ENCODE data around the gene NOL4L.

Gene NOL4L

GRCh38 chr20:32612351-32613191, 27.4 kb upstream of the NOL4L start:
- TF ChIP-seq, protein P1, sequence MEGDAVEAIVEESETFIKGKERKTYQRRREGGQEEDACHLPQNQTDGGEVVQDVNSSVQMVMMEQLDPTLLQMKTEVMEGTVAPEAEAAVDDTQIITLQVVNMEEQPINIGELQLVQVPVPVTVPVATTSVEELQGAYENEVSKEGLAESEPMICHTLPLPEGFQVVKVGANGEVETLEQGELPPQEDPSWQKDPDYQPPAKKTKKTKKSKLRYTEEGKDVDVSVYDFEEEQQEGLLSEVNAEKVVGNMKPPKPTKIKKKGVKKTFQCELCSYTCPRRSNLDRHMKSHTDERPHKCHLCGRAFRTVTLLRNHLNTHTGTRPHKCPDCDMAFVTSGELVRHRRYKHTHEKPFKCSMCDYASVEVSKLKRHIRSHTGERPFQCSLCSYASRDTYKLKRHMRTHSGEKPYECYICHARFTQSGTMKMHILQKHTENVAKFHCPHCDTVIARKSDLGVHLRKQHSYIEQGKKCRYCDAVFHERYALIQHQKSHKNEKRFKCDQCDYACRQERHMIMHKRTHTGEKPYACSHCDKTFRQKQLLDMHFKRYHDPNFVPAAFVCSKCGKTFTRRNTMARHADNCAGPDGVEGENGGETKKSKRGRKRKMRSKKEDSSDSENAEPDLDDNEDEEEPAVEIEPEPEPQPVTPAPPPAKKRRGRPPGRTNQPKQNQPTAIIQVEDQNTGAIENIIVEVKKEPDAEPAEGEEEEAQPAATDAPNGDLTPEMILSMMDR (conservative IDR thresholded peaks at IDR 0.05) = no peak
- H3K27ac ChIP-seq = no peak overlapping the region

GRCh38 chr20:32611868-32612267, 26.7 kb upstream of the NOL4L start:
- TF ChIP-seq, protein P1 (conservative IDR thresholded peaks at IDR 0.05) = no peak
- no peak overlapping the region for H3K27ac ChIP-seq

GRCh38 chr20:32611286-32611685, 26.2 kb upstream of the NOL4L start:
- TF ChIP-seq, protein P1 (conservative IDR thresholded peaks at IDR 0.05) = no peak
- no peak overlapping the region for H3K27ac ChIP-seq

DNA sequence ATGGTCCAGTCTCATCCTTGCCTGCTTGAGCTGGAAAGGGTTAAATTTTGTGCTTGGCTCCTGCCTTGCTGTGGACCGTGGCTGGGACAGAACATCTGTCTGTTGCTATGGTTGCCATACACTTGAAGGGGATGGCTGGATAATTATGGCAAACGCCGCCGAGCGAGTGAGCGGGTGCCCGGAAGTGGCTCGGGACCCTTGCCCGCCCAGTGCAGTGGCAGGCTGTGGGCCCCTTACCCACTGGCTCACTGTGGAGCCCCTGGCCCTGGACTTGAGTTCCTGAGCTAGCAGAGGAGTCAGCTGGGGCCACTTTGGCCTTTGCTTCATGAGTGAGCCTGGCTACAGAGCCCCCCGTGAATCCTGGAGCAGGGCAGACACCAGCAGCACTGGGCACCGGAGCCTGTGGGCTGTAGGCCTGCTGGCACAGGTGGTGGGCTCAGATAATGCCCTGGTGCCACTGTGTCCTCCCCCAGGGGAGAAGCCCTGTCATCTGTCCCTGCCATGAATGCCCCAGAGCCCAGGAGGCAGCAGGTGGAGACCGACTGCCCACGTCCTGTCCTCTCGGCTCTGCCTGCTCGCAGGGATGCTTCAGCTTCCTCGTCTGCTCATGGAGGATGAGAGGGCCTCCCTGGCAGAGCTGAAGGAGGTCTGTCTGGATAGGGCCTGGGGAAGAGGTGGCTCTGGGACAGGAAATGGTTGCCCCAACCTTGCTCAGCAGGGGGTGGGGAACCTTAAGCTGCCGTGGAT, 25.5 kb upstream of the NOL4L start:
- TF ChIP-seq, protein P1 (conservative IDR thresholded peaks at IDR 0.05) = no peak
- no peak overlapping the region for H3K27ac ChIP-seq

- H3K27ac ChIP-seq = no peak overlapping the region
- TF ChIP-seq, protein P1 (conservative IDR thresholded peaks at IDR 0.05) = no peak
Observed at GRCh38 chr20:32609993-32610392, 24.9 kb upstream of the NOL4L start.

DNA sequence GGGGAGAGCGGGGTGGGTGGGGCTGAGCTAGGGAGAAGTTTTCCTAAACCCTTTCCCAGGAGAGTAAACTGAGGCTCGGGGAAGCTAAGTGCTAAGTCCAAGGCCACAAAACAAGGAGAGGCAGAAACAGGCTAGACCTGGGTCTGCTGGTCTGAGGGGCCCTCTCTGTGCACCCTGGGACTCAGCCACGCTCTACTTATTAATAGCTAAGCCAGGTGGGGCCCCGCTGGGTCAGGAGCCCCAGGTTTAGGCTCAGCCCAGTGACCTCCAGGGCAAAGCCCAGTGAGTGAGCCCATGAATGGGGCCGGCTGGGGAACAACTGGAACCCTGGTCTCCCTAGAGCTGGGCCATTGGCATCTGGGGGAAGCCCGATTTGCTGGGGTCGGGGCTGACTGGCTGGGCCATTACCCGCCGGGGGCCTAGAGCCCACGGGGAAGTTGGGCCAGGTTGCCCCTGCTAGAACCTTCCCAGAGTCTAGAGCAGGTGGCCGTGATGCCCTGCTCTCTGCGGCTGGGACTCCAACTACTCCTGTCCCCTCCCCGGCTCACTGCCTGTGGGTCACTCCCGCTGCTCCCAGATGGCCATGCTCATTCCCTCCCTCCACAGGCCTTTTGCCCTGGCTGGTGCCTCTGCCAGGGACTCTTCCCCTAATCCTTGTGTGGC, 24.1 kb upstream of the NOL4L start:
- no peak overlapping the region for H3K27ac ChIP-seq
- TF ChIP-seq, protein P1 (conservative IDR thresholded peaks at IDR 0.05) = no peak

- TF ChIP-seq, protein P1 (conservative IDR thresholded peaks at IDR 0.05) = no peak
- H3K27ac ChIP-seq = no peak overlapping the region
Observed at GRCh38 chr20:32608664-32609015, 23.5 kb upstream of the NOL4L start.
